ENCODE data around the gene CFAP52.

Gene CFAP52, protein sequence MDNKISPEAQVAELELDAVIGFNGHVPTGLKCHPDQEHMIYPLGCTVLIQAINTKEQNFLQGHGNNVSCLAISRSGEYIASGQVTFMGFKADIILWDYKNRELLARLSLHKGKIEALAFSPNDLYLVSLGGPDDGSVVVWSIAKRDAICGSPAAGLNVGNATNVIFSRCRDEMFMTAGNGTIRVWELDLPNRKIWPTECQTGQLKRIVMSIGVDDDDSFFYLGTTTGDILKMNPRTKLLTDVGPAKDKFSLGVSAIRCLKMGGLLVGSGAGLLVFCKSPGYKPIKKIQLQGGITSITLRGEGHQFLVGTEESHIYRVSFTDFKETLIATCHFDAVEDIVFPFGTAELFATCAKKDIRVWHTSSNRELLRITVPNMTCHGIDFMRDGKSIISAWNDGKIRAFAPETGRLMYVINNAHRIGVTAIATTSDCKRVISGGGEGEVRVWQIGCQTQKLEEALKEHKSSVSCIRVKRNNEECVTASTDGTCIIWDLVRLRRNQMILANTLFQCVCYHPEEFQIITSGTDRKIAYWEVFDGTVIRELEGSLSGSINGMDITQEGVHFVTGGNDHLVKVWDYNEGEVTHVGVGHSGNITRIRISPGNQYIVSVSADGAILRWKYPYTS

DNA sequence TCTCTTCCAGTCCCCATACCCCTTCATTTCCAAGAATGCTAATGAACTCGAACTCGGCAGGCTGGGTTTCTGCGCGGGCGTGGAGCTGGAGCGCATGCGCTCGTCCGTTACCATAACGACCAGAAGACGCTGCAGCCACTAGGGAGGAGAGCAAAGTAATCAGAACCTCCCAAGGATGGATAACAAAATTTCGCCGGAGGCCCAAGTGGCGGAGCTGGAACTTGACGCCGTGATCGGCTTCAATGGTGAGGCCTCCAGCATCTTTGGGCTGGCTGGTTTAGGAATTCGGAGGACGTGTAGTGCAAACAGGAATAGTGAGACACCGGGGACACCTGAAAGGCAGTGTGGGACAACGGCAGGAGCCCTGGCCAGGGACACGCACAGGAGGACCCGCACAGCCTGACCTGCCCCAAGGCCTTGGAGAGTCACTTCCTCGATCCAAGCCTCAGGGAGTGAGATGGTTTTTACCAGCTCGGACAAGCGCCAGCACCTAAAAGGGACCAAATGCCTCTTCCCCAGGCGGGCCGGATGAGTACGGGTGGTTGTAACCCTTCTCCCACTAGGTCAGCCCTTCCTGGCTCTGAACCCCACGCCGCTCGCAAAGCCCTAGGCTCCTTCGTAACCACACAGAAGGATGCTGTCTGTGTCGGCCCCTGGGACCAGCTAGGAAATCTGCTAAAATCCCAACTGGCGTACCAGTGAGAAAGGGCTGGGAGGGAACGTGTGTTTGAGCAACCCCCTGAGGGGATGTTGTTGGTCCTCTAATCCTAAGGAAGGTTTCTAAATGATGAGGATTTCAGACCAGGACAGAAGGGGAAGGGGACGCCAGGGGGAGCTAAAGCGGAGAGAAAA is at the start of gene CFAP52:
TSS of gene CFAP52 (plus strand) at position 122 of the 852 bp plus-strand sequence. CDS start at position 176, 54 bp downstream.
- Histone ChIP-seq H3F3A (ENCODE audit: insufficient read depth, low read length) (peaks cover 7% of the 10 kb centered on the region; the same call in 1 of the 2 replicates), H3K4me3 (ENCODE audit: low read length) (peak within 1 kb of the TSS; percentile 93), H2AFZ (ENCODE audit: low read length) (peak within 1 kb of the TSS; percentile 97), H4K20me1 (ENCODE audit: insufficient read depth, low read length) (no peaks in the 10 kb centered on the region), H3K79me2 (ENCODE audit: low read length) (peaks cover 11% of the 10 kb centered on the region; the same call in 1 of the 2 replicates), H3K27ac (ENCODE audit: low read length) (no peak within 1 kb of the TSS), H3K36me3 (replicated peaks; ENCODE audit: insufficient read depth, low read length) (no peaks in the 10 kb centered on the region), H3K27me3 (replicated peaks; ENCODE audit: insufficient read depth, low read length) (no peaks in the 10 kb centered on the region), H3K9me2 (replicated peaks; ENCODE audit: insufficient read depth, low read length) (no peaks in the 10 kb centered on the region), H3K4me2 (ENCODE audit: low read depth, low read length) (peak within 1 kb of the TSS; percentile 99), H3K4me1 (ENCODE audit: low read length) (no peaks in the 10 kb centered on the region), H3K9me3 (replicated peaks; ENCODE audit: insufficient read depth, low read length) (no peaks in the 10 kb centered on the region), H3K9ac (ENCODE audit: low read length) (peak within 1 kb of the TSS; percentile 68)
- TF ChIP-seq EZH2phosphoT487 (IDR thresholded peaks at IDR 0.05; ENCODE audit: low read length): no peak
- peak; percentile 68 for TF ChIP-seq CTCF (IDR thresholded peaks at IDR 0.05; ENCODE audit: low read length)
- DNase-seq: peak; percentile 72

DNA sequence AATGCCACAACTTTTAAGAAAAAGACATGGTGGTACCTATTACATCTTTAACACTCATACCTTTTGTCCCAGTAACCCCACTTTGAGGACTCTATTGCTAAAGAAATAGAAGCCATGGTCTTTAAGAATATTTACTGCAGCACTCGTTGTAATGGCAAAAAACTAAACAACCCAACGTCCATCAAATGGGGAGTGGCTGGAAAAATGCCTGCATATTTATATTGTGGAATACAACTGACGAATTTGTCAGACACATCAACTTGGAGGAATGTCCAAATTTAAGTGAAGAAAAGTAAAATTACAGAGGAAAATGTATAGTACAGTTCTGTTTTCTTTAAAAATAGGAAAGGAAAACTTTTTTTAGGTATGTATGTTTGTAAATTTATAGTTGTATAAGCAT is 48.7 kb upstream of the CFAP52 start:
- no peak overlapping the region for H3K4me3 ChIP-seq (ENCODE audit: low read length)
- H4K20me1 ChIP-seq (ENCODE audit: insufficient read depth, low read length): no peaks in the 10 kb centered on the region
- no peak overlapping the region for H3K9ac ChIP-seq (ENCODE audit: low read length)
- TF ChIP-seq EZH2phosphoT487 (IDR thresholded peaks at IDR 0.05; ENCODE audit: low read length) (no peak), EZH2 (optimal IDR thresholded peaks at IDR 0.05; ENCODE audit: low read depth, low read length) (no peak), CTCF (IDR thresholded peaks at IDR 0.05; ENCODE audit: low read length) (no peak)
- H3K27ac ChIP-seq (ENCODE audit: low read length): no peak overlapping the region
- H3K27me3 ChIP-seq (replicated peaks; ENCODE audit: insufficient read depth, low read length): no peaks in the 10 kb centered on the region
- H3K9me2 ChIP-seq (replicated peaks; ENCODE audit: insufficient read depth, low read length): no peaks in the 10 kb centered on the region
- DNase-seq: no peak
- no peaks in the 10 kb centered on the region for H3K79me2 ChIP-seq (ENCODE audit: low read length)
- no peaks in the 10 kb centered on the region for H3K36me3 ChIP-seq (replicated peaks; ENCODE audit: insufficient read depth, low read length)
- no peak overlapping the region for H2AFZ ChIP-seq (ENCODE audit: low read length)
- H3F3A ChIP-seq (ENCODE audit: insufficient read depth, low read length): no peaks in the 10 kb centered on the region
- no peaks in the 10 kb centered on the region for H3K9me3 ChIP-seq (replicated peaks; ENCODE audit: insufficient read depth, low read length)
- H3K4me2 ChIP-seq (ENCODE audit: low read depth, low read length): no peak overlapping the region
- no peaks in the 10 kb centered on the region for H3K4me1 ChIP-seq (ENCODE audit: low read length)

DNA sequence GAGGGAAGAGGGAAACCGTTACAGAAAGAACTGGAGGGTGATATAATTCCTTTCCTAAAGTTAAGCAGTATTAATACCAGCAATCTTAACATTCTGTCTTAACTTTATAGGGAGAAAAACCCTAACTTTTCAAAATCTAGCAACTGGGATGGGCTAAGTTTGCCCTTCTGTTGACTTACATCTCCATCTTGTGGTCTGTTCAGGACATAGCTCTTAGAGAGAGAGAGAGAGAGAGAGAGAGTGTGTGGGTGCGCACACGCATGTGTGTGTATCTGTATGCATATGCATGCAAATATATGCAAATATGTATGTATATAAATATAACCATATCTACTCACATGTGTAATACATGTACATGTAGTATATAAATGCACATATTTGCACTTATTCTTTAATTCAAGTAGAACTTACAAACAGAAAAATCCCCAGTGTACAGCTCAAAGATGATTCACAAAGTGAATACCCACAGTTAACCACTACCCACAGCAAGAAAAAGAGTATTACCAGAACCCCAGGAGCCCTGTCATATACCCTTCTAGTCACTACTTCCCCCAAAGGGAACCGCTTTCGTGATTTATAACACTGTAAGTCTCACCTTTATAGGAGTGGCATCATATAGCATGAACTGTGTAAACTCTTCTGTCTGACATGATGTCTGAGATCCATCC is 47.3 kb upstream of the CFAP52 start:
- no peak overlapping the region for H2AFZ ChIP-seq (ENCODE audit: low read length)
- no peak overlapping the region for H3K27ac ChIP-seq (ENCODE audit: low read length)
- H3K9me2 ChIP-seq (replicated peaks; ENCODE audit: insufficient read depth, low read length): no peaks in the 10 kb centered on the region
- no peak for TF ChIP-seq EZH2 (optimal IDR thresholded peaks at IDR 0.05; ENCODE audit: low read depth, low read length)
- TF ChIP-seq CTCF (IDR thresholded peaks at IDR 0.05; ENCODE audit: low read length): peak; percentile 54
- no peaks in the 10 kb centered on the region for H3K4me1 ChIP-seq (ENCODE audit: low read length)
- no peaks in the 10 kb centered on the region for H3K27me3 ChIP-seq (replicated peaks; ENCODE audit: insufficient read depth, low read length)
- no peaks in the 10 kb centered on the region for H3K79me2 ChIP-seq (ENCODE audit: low read length)
- no peak overlapping the region for H3K9ac ChIP-seq (ENCODE audit: low read length)
- H3K4me2 ChIP-seq (ENCODE audit: low read depth, low read length): no peak overlapping the region
- no peaks in the 10 kb centered on the region for H4K20me1 ChIP-seq (ENCODE audit: insufficient read depth, low read length)
- no peaks in the 10 kb centered on the region for H3F3A ChIP-seq (ENCODE audit: insufficient read depth, low read length)
- no peaks in the 10 kb centered on the region for H3K9me3 ChIP-seq (replicated peaks; ENCODE audit: insufficient read depth, low read length)
- no peak overlapping the region for H3K4me3 ChIP-seq (ENCODE audit: low read length)
- DNase-seq: no peak
- H3K36me3 ChIP-seq (replicated peaks; ENCODE audit: insufficient read depth, low read length): no peaks in the 10 kb centered on the region
